Measurements from ENCODE around the gene STEAP3. TPM values are rescaled to one million over a fixed set of nuclear protein-coding genes. Genes with fewer than 3 reads are reported as not detected.

Gene STEAP3
- total and polyA plus RNA-seq, 2 donors (not counting 1 experiment from before 2014, with no cell fraction given) = 1.1 to 1.6 TPM

DNA sequence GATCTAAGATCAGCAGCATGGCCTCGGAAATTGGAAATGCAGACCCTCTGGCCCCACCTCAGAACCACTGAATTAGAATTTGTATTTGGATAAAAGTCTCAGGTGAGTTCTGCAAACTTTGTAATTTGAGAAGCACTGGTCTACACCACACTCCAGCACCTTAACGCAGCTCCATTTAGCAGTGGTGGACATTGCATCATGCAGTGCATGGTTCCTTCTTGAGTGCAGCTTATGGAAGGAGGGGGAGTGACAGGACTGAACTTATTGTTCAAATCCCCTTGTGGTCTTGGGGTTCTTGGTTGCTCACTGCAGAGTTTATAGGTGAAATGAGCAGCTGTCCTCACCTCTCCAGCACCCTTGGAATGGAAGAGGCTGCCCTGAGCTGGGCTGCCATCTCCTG is 17.4 kb upstream of the STEAP3 start:
- H3K4me1 ChIP-seq (ENCODE audit: control insufficient read depth in 2 of 2, insufficient read depth in 2 of 2, low read length in 2 of 2) = peaks cover 0 to 9% of the 10 kb centered on the region in 2 donors
- H3K9ac ChIP-seq (ENCODE audit: low read length) = no peak overlapping the region
- H3K27ac ChIP-seq (ENCODE audit: low read length in 2 of 2) = no peak overlapping the region
- intact Hi-C loops (cut with micrococcal nuclease) = no loop called here
- H3K36me3 ChIP-seq (replicated peaks in 1 of 2; ENCODE audit: control extremely low read depth in 1 of 2, control insufficient read depth in 1 of 2, extremely low read depth in 1 of 2, insufficient read depth in 2 of 2, low read length in 1 of 2) = no peaks in the 10 kb centered on the region
- no peak for ATAC-seq (ENCODE audit: low read depth)
- no peak for DNase-seq
- TF ChIP-seq, protein P1, sequence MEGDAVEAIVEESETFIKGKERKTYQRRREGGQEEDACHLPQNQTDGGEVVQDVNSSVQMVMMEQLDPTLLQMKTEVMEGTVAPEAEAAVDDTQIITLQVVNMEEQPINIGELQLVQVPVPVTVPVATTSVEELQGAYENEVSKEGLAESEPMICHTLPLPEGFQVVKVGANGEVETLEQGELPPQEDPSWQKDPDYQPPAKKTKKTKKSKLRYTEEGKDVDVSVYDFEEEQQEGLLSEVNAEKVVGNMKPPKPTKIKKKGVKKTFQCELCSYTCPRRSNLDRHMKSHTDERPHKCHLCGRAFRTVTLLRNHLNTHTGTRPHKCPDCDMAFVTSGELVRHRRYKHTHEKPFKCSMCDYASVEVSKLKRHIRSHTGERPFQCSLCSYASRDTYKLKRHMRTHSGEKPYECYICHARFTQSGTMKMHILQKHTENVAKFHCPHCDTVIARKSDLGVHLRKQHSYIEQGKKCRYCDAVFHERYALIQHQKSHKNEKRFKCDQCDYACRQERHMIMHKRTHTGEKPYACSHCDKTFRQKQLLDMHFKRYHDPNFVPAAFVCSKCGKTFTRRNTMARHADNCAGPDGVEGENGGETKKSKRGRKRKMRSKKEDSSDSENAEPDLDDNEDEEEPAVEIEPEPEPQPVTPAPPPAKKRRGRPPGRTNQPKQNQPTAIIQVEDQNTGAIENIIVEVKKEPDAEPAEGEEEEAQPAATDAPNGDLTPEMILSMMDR (IDR thresholded peaks at IDR 0.05) = no peak
- TF ChIP-seq EZH2 (IDR thresholded peaks at IDR 0.05; ENCODE audit: borderline replicate concordance, insufficient read depth, low read depth, low read length, poor library complexity, severe bottlenecking) = no peak
- H3K4me1 Mint-ChIP-seq = peaks cover 12% of the 10 kb centered on the region
- no peak overlapping the region for H3K4me3 ChIP-seq (ENCODE audit: control extremely low read depth in 1 of 5, extremely low read depth in 1 of 5, insufficient read depth in 1 of 5, low read depth in 2 of 5, low read length in 4 of 5)
- no peak overlapping the region for H3K27ac Mint-ChIP-seq
- no peaks in the 10 kb centered on the region for H3K9me3 ChIP-seq (ENCODE audit: control extremely low read depth in 1 of 3, control insufficient read depth in 2 of 3, insufficient read depth in 1 of 3, low read length in 2 of 3)
- no peaks in the 10 kb centered on the region for H3K79me2 ChIP-seq (ENCODE audit: control insufficient read depth, insufficient read depth, low read length)
- H3K4me3 Mint-ChIP-seq = no peak overlapping the region
- ChIA-PET POLR2A (no interaction called here), CTCF (no interaction called here)
- no peak overlapping the region for H3K4me2 ChIP-seq (replicated peaks; ENCODE audit: low read depth, low read length, poor library complexity, severe bottlenecking)
- H3K27me3 Mint-ChIP-seq = peaks cover 3% of the 10 kb centered on the region
- H4K20me1 ChIP-seq (ENCODE audit: control insufficient read depth, insufficient read depth, low read length, poor library complexity, severe bottlenecking) = no peaks in the 10 kb centered on the region
- H3K27me3 ChIP-seq (replicated peaks in 1 of 4; ENCODE audit: control extremely low read depth in 1 of 4, control insufficient read depth in 3 of 4, insufficient read depth in 4 of 4, low read length in 3 of 4) = peaks cover 0 to 3% (median 0%) of the 10 kb centered on the region in 4 experiments
- no CpG with 5 or more reads among the region's 2 CpGs for WGBS (ENCODE audit: insufficient coverage)
- no peak overlapping the region for H2AFZ ChIP-seq (ENCODE audit: insufficient read depth, low read depth, low read length, poor library complexity, severe bottlenecking)
- H3K9me3 Mint-ChIP-seq (ENCODE audit: insufficient read depth) = no peaks in the 10 kb centered on the region

DNA sequence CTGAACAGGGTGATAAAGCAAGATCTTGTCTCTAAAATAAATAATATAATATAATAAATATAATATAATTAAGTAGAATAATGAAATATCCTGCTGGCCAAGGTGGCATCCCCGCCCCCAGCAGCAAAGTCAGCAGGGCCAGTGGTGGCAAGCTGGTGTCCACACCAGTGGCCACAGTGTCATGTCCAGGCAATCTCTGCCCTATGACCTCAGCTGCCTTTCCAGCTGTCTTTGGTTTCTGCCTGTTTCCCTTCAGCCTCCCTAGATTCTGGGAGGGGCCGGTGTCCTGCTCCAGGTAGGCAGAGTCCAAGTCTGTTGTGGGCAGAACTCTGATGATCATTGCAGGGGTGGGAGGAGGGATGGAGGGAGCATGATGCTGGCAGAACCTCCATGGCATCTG is 16.2 kb upstream of the STEAP3 start:
- no peaks in the 10 kb centered on the region for H3K9me3 Mint-ChIP-seq (ENCODE audit: insufficient read depth)
- H3K27ac Mint-ChIP-seq = no peak overlapping the region
- ATAC-seq (ENCODE audit: low read depth) (no peak), DNase-seq (no peak)
- TF ChIP-seq, protein P1 (IDR thresholded peaks at IDR 0.05) = no peak
- no peak for TF ChIP-seq EZH2 (IDR thresholded peaks at IDR 0.05; ENCODE audit: borderline replicate concordance, insufficient read depth, low read depth, low read length, poor library complexity, severe bottlenecking)
- POLR2A ChIA-PET = no interaction called here
- intact Hi-C loops (cut with micrococcal nuclease) = no loop called here
- peaks cover 5% of the 10 kb centered on the region for H3K27me3 Mint-ChIP-seq
- Histone ChIP-seq H4K20me1 (ENCODE audit: control insufficient read depth, insufficient read depth, low read length, poor library complexity, severe bottlenecking) (no peaks in the 10 kb centered on the region), H2AFZ (ENCODE audit: insufficient read depth, low read depth, low read length, poor library complexity, severe bottlenecking) (no peak overlapping the region), H3K27ac (ENCODE audit: low read length in 2 of 2) (no peak overlapping the region), H3K4me2 (replicated peaks; ENCODE audit: low read depth, low read length, poor library complexity, severe bottlenecking) (no peak overlapping the region), H3K9me3 (ENCODE audit: control extremely low read depth in 1 of 3, control insufficient read depth in 2 of 3, insufficient read depth in 1 of 3, low read length in 2 of 3) (no peaks in the 10 kb centered on the region), H3K36me3 (replicated peaks in 1 of 2; ENCODE audit: control extremely low read depth in 1 of 2, control insufficient read depth in 1 of 2, extremely low read depth in 1 of 2, insufficient read depth in 2 of 2, low read length in 1 of 2) (no peaks in the 10 kb centered on the region), H3K79me2 (ENCODE audit: control insufficient read depth, insufficient read depth, low read length) (no peaks in the 10 kb centered on the region), H3K4me1 (ENCODE audit: control insufficient read depth in 2 of 2, insufficient read depth in 2 of 2, low read length in 2 of 2) (peaks cover 0 to 9% of the 10 kb centered on the region in 2 donors), H3K27me3 (replicated peaks in 1 of 4; ENCODE audit: control extremely low read depth in 1 of 4, control insufficient read depth in 3 of 4, insufficient read depth in 4 of 4, low read length in 3 of 4) (peaks cover 0 to 3% (median 0%) of the 10 kb centered on the region in 4 experiments), H3K9ac (ENCODE audit: low read length) (no peak overlapping the region), H3K4me3 (ENCODE audit: control extremely low read depth in 1 of 5, extremely low read depth in 1 of 5, insufficient read depth in 1 of 5, low read depth in 2 of 5, low read length in 4 of 5) (no peak overlapping the region)
- peaks cover 9% of the 10 kb centered on the region for H3K4me1 Mint-ChIP-seq
- H3K4me3 Mint-ChIP-seq = no peak overlapping the region
- CTCF ChIA-PET = no interaction called here
- WGBS (ENCODE audit: insufficient coverage) = 89% methylated on average over 1 of the region's 2 CpGs

Data from B cell (primary cell).